ENCODE data around the gene VGF.
A peak's percentile ranks its signal among the peaks of the same experiment; 100 is the strongest.

Gene VGF

GRCh38 chr7:101165958-101166647 is 734 bp upstream of the VGF start:
- DNase-seq (ENCODE audit: low spot score): no peak

GRCh38 chr7:101164071-101164840 is 1.1 kb downstream of the VGF start:
- DNase-seq (ENCODE audit: low spot score): peak; percentile 56

- no peak for DNase-seq (ENCODE audit: low spot score)
These were observed 1.9 kb downstream of the VGF start for GRCh38 chr7:101163279-101164070.

- peak; percentile 74 for DNase-seq (ENCODE audit: low spot score)
These were observed 2.7 kb downstream of the VGF start for GRCh38 chr7:101162551-101163278.

GRCh38 chr7:101161692-101162471 is 3.5 kb downstream of the VGF start:
- DNase-seq (ENCODE audit: low spot score): no peak

GRCh38 chr7:101160910-101161309 is 4.5 kb downstream of the VGF start:
- DNase-seq (ENCODE audit: low spot score): no peak

- DNase-seq (ENCODE audit: low spot score): no peak
These were observed 5.4 kb downstream of the VGF start for GRCh38 chr7:101159696-101160674.

- DNase-seq (ENCODE audit: low spot score): no peak
These were observed 8.3 kb downstream of the VGF start for GRCh38 chr7:101156866-101157589.

GRCh38 chr7:101156277-101156676 is 9.1 kb downstream of the VGF start:
- no peak for DNase-seq (ENCODE audit: low spot score)

- no peak for DNase-seq (ENCODE audit: low spot score)
These were observed 10.1 kb downstream of the VGF start for GRCh38 chr7:101155303-101155702.

GRCh38 chr7:101154693-101155102 is 10.7 kb downstream of the VGF start:
- DNase-seq (ENCODE audit: low spot score): peak; percentile 58

GRCh38 chr7:101153969-101154692 is 11.2 kb downstream of the VGF start, which contains the start of gene AP1S1:
AP1S1 (plus strand) TSS chr7:101154476; CDS start chr7:101154515, 39 bp downstream.
- DNase-seq (ENCODE audit: low spot score): peak; percentile 99

- DNase-seq (ENCODE audit: low spot score): no peak
These were observed 13.3 kb downstream of the VGF start for GRCh38 chr7:101151908-101152651.

- no peak for DNase-seq (ENCODE audit: low spot score)
These were observed 24.5 kb downstream of the VGF start for GRCh38 chr7:101140746-101141382.

- no peak for DNase-seq (ENCODE audit: low spot score)
These were observed 25.1 kb downstream of the VGF start for GRCh38 chr7:101140339-101140699.

- DNase-seq (ENCODE audit: low spot score): peak; percentile 74
These were observed 27.0 kb downstream of the VGF start for GRCh38 chr7:101138213-101138870.

Measured in iPS-NIHi11 (cell line).